Breast epithelium (tissue), 4 donors: ENCODE data around the gene MAZ. TPM values are rescaled to one million over a fixed set of nuclear protein-coding genes. Genes with fewer than 3 reads are reported as not detected.

Experiments
- DNase-seq, 2 donors: peaks; one replicate each; pipeline ENCODE4 v3.0.0-alpha.2; 2019; ENCODE audit warnings: low spot score in 2 of 2
- H3K27ac ChIP-seq, 2 donors: fragments of 200-600 bp; sonication (generic) in 1 of 2; one replicate each; pipeline ENCODE4 v1.5.1; 2016 to 2019; ENCODE audit warnings: mild to moderate bottlenecking in 1 of 2
- H3K27me3 ChIP-seq, 2 donors: fragments of 200-600 bp; sonication (generic) in 1 of 2; one replicate each; pipeline versions ENCODE4 v1.5.1 to v1.6.0; 2017 to 2019; ENCODE audit warnings: control low read depth in 1 of 2, mild to moderate bottlenecking in 1 of 2
- H3K36me3 ChIP-seq: fragments of 200-600 bp; one replicate; pipeline ENCODE4 v1.5.1; 2019
- H3K4me1 ChIP-seq, 2 donors: fragments of 200-600 bp; sonication (generic); one replicate each; pipeline ENCODE4 v1.5.1; 2016 to 2019; ENCODE audit warnings: control low read depth in 1 of 2
- H3K4me3 ChIP-seq, 3 donors: fragments of 200-600 bp; sonication (generic); 1 replicate in 2 of 3; 2 replicates in 1 of 3; pipeline ENCODE4 v1.5.1; 2016 to 2019; ENCODE audit warnings: mild to moderate bottlenecking in 3 of 3, moderate library complexity in 2 of 3
- H3K9me3 ChIP-seq, 2 donors: fragments of 200-600 bp; sonication (generic) in 1 of 2; one replicate each; pipeline ENCODE4 v1.5.1; 2016 to 2019; ENCODE audit warnings: control low read depth in 1 of 2
- POLR2A ChIP-seq: fragments of 450-650 bp; IDR thresholded peaks from one replicate; pipeline ENCODE4 v1.6.1; 2016; ENCODE audit warnings: antibody characterized with exemption, mild to moderate bottlenecking, moderate library complexity
- POLR2AphosphoS5 ChIP-seq, 3 donors: sonication (generic); formaldehyde crosslinking; IDR thresholded peaks; one replicate each; pipeline ENCODE4 v1.6.1; 2017; ENCODE audit warnings: antibody characterized with exemption in 3 of 3
- intact Hi-C: fragments of 100-400 bp; cut with DNase I; formaldehyde crosslinking; loops from one replicate; pipeline ENCODE4 v1.15.1; 2023; ENCODE audit warnings: low total_unique reads
- total RNA-seq, 3 donors: library from RNA; depleted of rRNA; stranded (reverse); fragments of >200 nt; gene quantifications; one replicate each; pipeline ENCODE4 v1.1.0, GENCODE V29; 2016
- TF ChIP-seq, protein P1 (sequence below), 3 donors: fragments of 450-650 bp; IDR thresholded peaks; one replicate each; pipeline ENCODE4 v1.5.1; 2016 to 2017; ENCODE audit warnings: antibody characterized with exemption in 3 of 3, mild to moderate bottlenecking in 3 of 3, moderate library complexity in 3 of 3

The MAZ gene
- total RNA-seq, 3 donors from 2014 or later, result 49.3 to 61.9 (median 60.0) TPM

DNA sequence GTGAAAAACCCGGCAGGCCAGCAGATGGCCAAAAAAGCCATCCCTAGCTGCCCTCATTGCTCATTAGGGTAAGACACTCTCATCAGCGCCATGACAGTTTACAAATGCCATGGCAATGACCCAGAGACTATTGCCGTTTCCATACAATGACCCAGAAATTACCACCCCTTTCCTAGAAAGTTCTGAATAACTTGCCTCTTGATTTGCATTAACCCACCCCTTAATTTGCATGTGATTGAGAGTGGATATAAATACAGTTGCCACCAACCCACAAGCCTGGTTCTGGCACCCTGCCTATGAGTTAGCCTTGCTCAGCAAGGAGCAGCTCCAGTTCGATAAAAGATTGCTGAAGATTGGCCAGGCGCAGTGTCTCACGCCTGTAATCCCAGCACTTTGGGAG lies 44.4 kb upstream of the MAZ start:
- TF ChIP-seq, protein P1, sequence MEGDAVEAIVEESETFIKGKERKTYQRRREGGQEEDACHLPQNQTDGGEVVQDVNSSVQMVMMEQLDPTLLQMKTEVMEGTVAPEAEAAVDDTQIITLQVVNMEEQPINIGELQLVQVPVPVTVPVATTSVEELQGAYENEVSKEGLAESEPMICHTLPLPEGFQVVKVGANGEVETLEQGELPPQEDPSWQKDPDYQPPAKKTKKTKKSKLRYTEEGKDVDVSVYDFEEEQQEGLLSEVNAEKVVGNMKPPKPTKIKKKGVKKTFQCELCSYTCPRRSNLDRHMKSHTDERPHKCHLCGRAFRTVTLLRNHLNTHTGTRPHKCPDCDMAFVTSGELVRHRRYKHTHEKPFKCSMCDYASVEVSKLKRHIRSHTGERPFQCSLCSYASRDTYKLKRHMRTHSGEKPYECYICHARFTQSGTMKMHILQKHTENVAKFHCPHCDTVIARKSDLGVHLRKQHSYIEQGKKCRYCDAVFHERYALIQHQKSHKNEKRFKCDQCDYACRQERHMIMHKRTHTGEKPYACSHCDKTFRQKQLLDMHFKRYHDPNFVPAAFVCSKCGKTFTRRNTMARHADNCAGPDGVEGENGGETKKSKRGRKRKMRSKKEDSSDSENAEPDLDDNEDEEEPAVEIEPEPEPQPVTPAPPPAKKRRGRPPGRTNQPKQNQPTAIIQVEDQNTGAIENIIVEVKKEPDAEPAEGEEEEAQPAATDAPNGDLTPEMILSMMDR (IDR thresholded peaks at IDR 0.05), result no peak
- no peak for TF ChIP-seq POLR2AphosphoS5 (IDR thresholded peaks at IDR 0.05)
- no peak for TF ChIP-seq POLR2A
- H3K36me3 ChIP-seq, result no peaks in the 10 kb centered on the region
- no peak for DNase-seq
- H3K9me3 ChIP-seq, result no peaks in the 10 kb centered on the region
- intact Hi-C loops, result no loop called here
- H3K4me1 ChIP-seq, result no peaks in the 10 kb centered on the region
- H3K4me3 ChIP-seq, result no peak overlapping the region
- H3K27ac ChIP-seq, result no peak overlapping the region
- no peaks in the 10 kb centered on the region for H3K27me3 ChIP-seq

DNA sequence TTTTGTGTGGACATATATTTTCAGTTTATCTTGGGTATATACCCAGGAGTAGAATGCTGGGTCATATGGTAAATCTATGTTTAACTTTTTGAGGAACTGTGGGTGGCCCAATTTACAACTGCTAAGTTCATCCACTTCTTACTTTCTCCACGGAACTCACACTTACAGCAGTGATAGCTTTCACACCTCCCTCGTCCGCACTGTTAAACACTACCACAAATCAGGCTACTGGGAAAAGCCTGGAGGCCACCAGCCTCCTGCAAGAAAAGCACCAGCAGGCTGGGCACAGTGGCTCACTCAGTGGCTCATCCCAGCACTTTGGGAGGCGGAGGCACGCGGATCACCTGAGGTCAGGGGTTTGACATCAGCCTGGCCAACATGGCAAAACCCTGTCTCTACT lies 43.0 kb upstream of the MAZ start:
- Histone ChIP-seq H3K4me3 (no peak overlapping the region), H3K9me3 (no peaks in the 10 kb centered on the region), H3K27ac (no peak overlapping the region), H3K27me3 (no peaks in the 10 kb centered on the region), H3K36me3 (no peaks in the 10 kb centered on the region), H3K4me1 (no peaks in the 10 kb centered on the region)
- intact Hi-C loops, result no loop called here
- DNase-seq, result no peak
- TF ChIP-seq POLR2AphosphoS5 (IDR thresholded peaks at IDR 0.05) (no peak), POLR2A (no peak)
- TF ChIP-seq, protein P1 (IDR thresholded peaks at IDR 0.05), result no peak

DNA sequence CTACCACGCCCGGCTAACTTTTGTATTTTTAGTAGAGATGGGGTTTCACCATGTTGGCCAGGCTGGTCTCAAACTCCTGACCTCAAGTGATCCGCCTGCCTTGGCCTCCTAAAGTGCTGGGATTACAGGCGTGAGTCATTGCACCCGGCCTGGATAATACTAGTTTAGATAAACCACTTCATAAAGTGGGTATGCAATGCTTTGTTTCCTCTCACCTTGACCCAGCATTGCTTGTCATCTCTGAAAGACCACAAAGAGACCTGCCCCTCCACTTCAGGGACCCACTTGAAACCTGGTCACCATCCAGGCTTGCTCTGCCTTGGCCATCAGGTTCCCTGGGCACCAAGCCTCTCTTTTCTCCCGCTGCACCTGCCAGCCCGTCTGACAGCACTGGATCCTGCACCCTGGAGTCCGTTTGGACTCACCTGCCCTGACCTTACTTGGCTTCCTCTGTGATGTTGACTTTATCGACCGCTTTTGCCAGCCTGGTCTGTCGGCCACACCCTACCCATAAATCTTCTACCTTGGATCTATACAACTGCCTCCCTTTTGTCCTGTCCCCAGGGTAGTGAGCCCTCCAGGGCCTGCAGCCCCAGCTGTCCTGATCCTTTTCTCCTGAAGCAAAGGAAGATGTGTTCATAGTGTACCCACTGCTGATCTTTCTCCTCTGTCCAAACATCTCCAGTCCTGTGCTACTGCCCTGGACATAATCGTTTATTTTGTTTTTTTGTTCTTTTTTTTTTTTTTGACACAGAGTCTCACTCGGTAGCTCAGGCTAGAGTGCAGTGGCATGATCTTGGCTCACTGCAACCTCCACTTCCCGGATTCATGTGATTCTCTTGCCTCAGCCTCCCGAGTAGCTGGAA lies 40.9 kb upstream of the MAZ start:
- no peak overlapping the region for H3K27ac ChIP-seq
- no peaks in the 10 kb centered on the region for H3K36me3 ChIP-seq
- TF ChIP-seq, protein P1 (IDR thresholded peaks at IDR 0.05), result no peak
- TF ChIP-seq POLR2AphosphoS5 (IDR thresholded peaks at IDR 0.05) (no peak), POLR2A (no peak)
- no peak for DNase-seq
- no peak overlapping the region for H3K4me3 ChIP-seq
- H3K27me3 ChIP-seq, result no peaks in the 10 kb centered on the region
- no peaks in the 10 kb centered on the region for H3K9me3 ChIP-seq
- intact Hi-C loops, result no loop called here
- no peaks in the 10 kb centered on the region for H3K4me1 ChIP-seq

DNA sequence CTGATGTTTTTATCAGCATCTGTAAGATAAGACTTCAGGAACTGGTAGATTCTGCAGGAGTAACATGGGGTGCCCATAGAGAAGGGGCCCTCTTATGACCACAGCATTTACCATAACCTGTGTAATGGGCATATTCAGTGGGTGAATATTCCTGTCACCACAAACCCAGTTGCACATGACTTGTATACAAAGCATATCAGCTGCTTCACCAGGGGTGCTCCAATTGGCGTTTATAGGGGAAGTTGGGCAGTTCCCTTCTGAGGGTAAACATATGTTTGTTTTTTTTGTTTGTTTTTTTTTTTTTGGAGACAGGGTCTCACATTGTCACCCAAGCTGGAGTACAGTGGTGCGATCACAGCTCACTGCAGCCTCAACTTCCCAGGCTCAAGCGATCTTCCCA lies 39.8 kb upstream of the MAZ start:
- no peak for DNase-seq
- H3K4me3 ChIP-seq, result no peak overlapping the region
- no peak overlapping the region for H3K27ac ChIP-seq
- H3K4me1 ChIP-seq, result no peaks in the 10 kb centered on the region
- TF ChIP-seq POLR2AphosphoS5 (IDR thresholded peaks at IDR 0.05), result no peak
- TF ChIP-seq POLR2A, result no peak
- TF ChIP-seq, protein P1 (IDR thresholded peaks at IDR 0.05), result no peak
- H3K36me3 ChIP-seq, result no peaks in the 10 kb centered on the region
- intact Hi-C loops, result no loop called here
- no peaks in the 10 kb centered on the region for H3K9me3 ChIP-seq
- no peaks in the 10 kb centered on the region for H3K27me3 ChIP-seq

DNA sequence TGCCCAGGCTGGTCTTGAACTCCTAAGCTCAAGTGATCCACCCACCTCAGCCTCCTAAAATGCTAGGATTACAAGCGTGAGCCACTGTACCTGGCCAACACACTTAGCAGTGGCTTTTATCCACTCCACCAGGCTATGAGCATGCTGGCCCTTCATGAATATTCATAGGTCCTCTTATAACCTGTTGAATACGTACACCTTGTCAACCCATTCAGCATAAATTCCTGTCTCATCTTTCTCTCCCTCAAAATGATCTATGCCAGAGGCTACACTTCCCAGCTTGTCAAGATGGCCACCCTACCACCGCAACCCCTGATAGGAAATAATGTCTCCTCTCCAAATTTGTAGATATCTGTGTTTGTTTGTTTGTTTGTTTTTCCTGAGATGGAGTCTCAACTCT lies 39.3 kb upstream of the MAZ start:
- intact Hi-C loops, result no loop called here
- no peak for DNase-seq
- Histone ChIP-seq H3K36me3 (no peaks in the 10 kb centered on the region), H3K9me3 (no peaks in the 10 kb centered on the region), H3K27me3 (no peaks in the 10 kb centered on the region), H3K27ac (no peak overlapping the region), H3K4me3 (no peak overlapping the region), H3K4me1 (no peaks in the 10 kb centered on the region)
- TF ChIP-seq, protein P1 (IDR thresholded peaks at IDR 0.05), result no peak
- TF ChIP-seq POLR2AphosphoS5 (IDR thresholded peaks at IDR 0.05) (no peak), POLR2A (no peak)
